SW480 (cell line): ENCODE results near the gene WIF1.

Source experiments
- DNase-seq: peaks from one replicate; pipeline ENCODE4 v3.0.0-alpha.2; 2016; ENCODE audit warnings: low spot score

Gene WIF1

GRCh38 chr12:65022960-65023359 is 98.1 kb downstream of the WIF1 start:
- no peak for DNase-seq

GRCh38 chr12:65022421-65022820 is 98.7 kb downstream of the WIF1 start:
- DNase-seq, result peak; percentile 68

GRCh38 chr12:65019696-65020234 is 101.3 kb downstream of the WIF1 start:
- no peak for DNase-seq

GRCh38 chr12:65016881-65017650 is 104.0 kb downstream of the WIF1 start:
- no peak for DNase-seq

GRCh38 chr12:65015850-65016249 is 105.3 kb downstream of the WIF1 start:
- DNase-seq, result no peak

GRCh38 chr12:65014504-65015271 is 106.4 kb downstream of the WIF1 start:
- DNase-seq, result no peak

- no peak for DNase-seq
Observed at GRCh38 chr12:65010437-65010836, 110.7 kb downstream of the WIF1 start.

GRCh38 chr12:65005716-65006115 is 115.4 kb downstream of the WIF1 start:
- DNase-seq, result no peak

- peak; percentile 44 for DNase-seq
Observed at GRCh38 chr12:65004270-65004669, 116.8 kb downstream of the WIF1 start.
